Glutamatergic neuron (in vitro differentiated cells): ENCODE results near the gene SLC36A4. TPM values are rescaled to one million over a fixed set of nuclear protein-coding genes. Genes with fewer than 3 reads are reported as not detected.

ENCODE experiments used
- DNase-seq: peaks from one replicate; pipeline ENCODE4 v3.0.0; 2022
- H3K27ac Mint-ChIP-seq: one replicate; pipeline ENCODE4 v1.8.0; 2020; ENCODE audit warnings: mild to moderate bottlenecking, mixed read lengths, inconsistent platforms; ENCODE audit not compliant: unreplicated experiment
- H3K27me3 Mint-ChIP-seq: one replicate; pipeline ENCODE4 v1.8.0; 2020; ENCODE audit warnings: mild to moderate bottlenecking, moderate library complexity, mixed read lengths, inconsistent platforms; ENCODE audit not compliant: unreplicated experiment
- H3K36me3 Mint-ChIP-seq: one replicate; pipeline ENCODE4 v1.8.0; 2020; ENCODE audit warnings: mild to moderate bottlenecking, mixed read lengths, inconsistent platforms; ENCODE audit not compliant: unreplicated experiment
- H3K4me1 Mint-ChIP-seq: one replicate; pipeline ENCODE4 v1.8.0; 2020; ENCODE audit warnings: mild to moderate bottlenecking, low read depth, mixed read lengths, inconsistent platforms; ENCODE audit not compliant: unreplicated experiment
- H3K4me3 Mint-ChIP-seq: one replicate; pipeline ENCODE4 v1.8.0; 2020; ENCODE audit warnings: mild to moderate bottlenecking, mixed read lengths, inconsistent platforms; ENCODE audit not compliant: unreplicated experiment
- H3K9me3 Mint-ChIP-seq: one replicate; pipeline ENCODE4 v1.8.0; 2020; ENCODE audit warnings: mild to moderate bottlenecking, moderate library complexity, mixed read lengths, inconsistent platforms; ENCODE audit not compliant: unreplicated experiment
- total RNA-seq: library from RNA; stranded (reverse); fragmentation: NEBNext Ultra II Directional; extraction: Animal tissue kit (Norgen Biotek cat#: 25700); gene quantifications from one replicate; pipeline ENCODE4 v1.2.1, GENCODE V29; 2021; ENCODE audit not compliant: unreplicated experiment
- TF ChIP-seq, protein P1 (sequence below): fragments of 200-600 bp; sonication (generic); IDR thresholded peaks from one replicate; pipeline ENCODE4 v1.5.0; 2021; ENCODE audit not compliant: partially characterized antibody, unreplicated experiment

SLC36A4 gene
- total RNA-seq, 1 donor from 2014 or later, result 33.1 TPM

DNA sequence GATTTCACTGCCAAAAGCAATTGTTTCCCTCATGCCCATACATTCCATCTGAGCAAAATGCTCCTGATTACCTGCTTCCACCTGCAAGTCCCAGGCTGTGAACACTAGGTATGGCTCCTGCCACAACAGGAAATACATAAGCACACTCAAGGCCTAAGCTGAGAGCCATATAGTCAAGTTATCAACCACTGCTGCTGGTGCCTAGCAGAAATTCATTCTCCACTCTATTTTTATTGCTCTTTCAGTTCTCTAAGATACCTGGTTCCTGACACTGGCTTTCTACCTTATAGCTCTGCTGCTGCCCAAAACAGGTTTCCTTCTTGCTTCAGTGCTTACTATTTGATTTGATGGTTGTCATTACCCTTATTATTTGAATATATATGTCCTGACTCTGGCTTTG, 31.6 kb downstream of the SLC36A4 start:
- H3K27ac Mint-ChIP-seq, result no peak overlapping the region
- H3K4me3 Mint-ChIP-seq, result no peak overlapping the region
- no peaks in the 10 kb centered on the region for H3K4me1 Mint-ChIP-seq
- no peaks in the 10 kb centered on the region for H3K36me3 Mint-ChIP-seq
- DNase-seq, result no peak
- H3K9me3 Mint-ChIP-seq, result no peaks in the 10 kb centered on the region
- TF ChIP-seq, protein P1, sequence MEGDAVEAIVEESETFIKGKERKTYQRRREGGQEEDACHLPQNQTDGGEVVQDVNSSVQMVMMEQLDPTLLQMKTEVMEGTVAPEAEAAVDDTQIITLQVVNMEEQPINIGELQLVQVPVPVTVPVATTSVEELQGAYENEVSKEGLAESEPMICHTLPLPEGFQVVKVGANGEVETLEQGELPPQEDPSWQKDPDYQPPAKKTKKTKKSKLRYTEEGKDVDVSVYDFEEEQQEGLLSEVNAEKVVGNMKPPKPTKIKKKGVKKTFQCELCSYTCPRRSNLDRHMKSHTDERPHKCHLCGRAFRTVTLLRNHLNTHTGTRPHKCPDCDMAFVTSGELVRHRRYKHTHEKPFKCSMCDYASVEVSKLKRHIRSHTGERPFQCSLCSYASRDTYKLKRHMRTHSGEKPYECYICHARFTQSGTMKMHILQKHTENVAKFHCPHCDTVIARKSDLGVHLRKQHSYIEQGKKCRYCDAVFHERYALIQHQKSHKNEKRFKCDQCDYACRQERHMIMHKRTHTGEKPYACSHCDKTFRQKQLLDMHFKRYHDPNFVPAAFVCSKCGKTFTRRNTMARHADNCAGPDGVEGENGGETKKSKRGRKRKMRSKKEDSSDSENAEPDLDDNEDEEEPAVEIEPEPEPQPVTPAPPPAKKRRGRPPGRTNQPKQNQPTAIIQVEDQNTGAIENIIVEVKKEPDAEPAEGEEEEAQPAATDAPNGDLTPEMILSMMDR, result no peak
- H3K27me3 Mint-ChIP-seq, result no peaks in the 10 kb centered on the region

DNA sequence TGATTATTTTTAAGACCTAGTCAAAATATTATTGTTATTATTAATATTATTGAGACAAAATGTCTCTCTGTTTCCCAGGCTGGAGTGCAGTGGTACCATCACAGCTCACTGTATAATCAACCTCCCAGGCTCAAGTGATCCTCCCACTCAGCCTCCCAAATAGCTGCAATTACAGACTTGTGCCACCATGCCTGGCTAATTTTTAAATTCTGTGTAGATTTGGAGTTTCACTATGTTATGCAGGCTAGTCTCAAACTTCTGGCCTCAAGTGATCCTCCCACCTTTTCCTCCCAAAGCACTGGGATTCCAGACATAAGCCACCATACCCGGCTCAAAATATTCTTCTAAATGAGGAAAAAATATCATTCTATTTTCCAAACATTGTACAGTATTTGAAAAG, 37.0 kb downstream of the SLC36A4 start:
- no peak for DNase-seq
- Mint-ChIP-seq H3K4me3 (no peak overlapping the region), H3K4me1 (no peaks in the 10 kb centered on the region)

DNA sequence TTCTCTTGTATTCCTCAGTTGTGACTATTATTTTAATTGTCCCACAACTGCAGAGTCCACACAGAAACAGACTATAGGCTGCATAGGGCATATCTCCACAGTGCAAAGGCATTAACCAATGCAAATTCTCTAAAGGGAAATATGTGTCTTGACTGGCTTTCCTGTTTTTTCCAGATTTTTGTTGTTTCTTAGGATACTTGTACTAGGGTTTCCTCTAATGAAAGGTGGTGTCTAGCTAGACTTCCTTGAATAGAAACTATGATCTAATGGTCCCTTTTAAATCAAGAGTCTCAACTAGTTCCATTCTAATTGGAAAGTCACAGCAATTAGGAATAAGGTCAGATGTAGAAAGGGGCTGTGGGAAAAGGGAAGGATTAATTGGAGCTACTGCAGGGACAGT, 37.6 kb downstream of the SLC36A4 start:
- Mint-ChIP-seq H3K9me3 (peaks cover 2% of the 10 kb centered on the region), H3K36me3 (peaks cover 20% of the 10 kb centered on the region), H3K4me1 (no peaks in the 10 kb centered on the region), H3K27ac (no peak overlapping the region), H3K4me3 (no peak overlapping the region), H3K27me3 (no peaks in the 10 kb centered on the region)
- TF ChIP-seq, protein P1, result no peak
- DNase-seq, result no peak

More for the DNA sequence above, 37.0 kb downstream of the SLC36A4 start:
- Mint-ChIP-seq H3K9me3 (peaks cover 2% of the 10 kb centered on the region), H3K27ac (no peak overlapping the region), H3K27me3 (no peaks in the 10 kb centered on the region), H3K36me3 (peaks cover 18% of the 10 kb centered on the region)
- TF ChIP-seq, protein P1, result peak; percentile 17

DNA sequence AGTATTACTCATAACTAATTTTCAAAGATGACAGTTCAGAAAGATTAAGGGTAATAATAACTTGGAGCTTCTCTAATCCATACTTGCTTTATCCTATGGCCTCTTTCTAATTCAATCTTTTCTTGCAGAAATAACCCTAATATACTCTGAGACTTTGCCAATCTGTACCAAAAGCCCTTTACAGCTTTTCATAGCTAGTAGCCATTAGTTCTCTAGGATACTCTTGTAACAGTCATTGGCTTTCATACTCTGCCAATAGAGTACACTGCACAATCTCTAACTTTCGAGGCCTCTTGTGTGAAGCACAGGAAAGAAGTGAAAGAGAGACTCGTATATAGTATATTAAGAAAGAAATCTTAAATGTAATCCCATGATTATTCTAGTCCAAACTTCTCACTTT, 38.1 kb downstream of the SLC36A4 start:
- no peak for DNase-seq
- Mint-ChIP-seq H3K27ac (no peak overlapping the region), H3K36me3 (peaks cover 20% of the 10 kb centered on the region), H3K27me3 (no peaks in the 10 kb centered on the region), H3K4me3 (no peak overlapping the region), H3K4me1 (no peaks in the 10 kb centered on the region), H3K9me3 (peaks cover 2% of the 10 kb centered on the region)
- TF ChIP-seq, protein P1, result no peak

- Mint-ChIP-seq H3K9me3 (peaks cover 2% of the 10 kb centered on the region), H3K27ac (no peak overlapping the region), H3K36me3 (peaks cover 20% of the 10 kb centered on the region), H3K4me1 (no peaks in the 10 kb centered on the region), H3K4me3 (no peak overlapping the region), H3K27me3 (no peaks in the 10 kb centered on the region)
- no peak for DNase-seq
- TF ChIP-seq, protein P1, result no peak
These were observed 42.1 kb downstream of the SLC36A4 start for GRCh38 chr11:93155738-93156137.
